Measurements from ENCODE around the gene PDK2.
"Not testable (repeated sequence)": the region's sequence is repeated elsewhere in the genome, so short reads cannot be mapped to it uniquely, and the experiment has no call there.

Gene PDK2

GRCh38 chr17:50058296-50058953 lies 36.7 kb upstream of the PDK2 start:
- DNase-seq (ENCODE audit: low spot score): no peak

GRCh38 chr17:50059256-50059655 lies 35.9 kb upstream of the PDK2 start:
- no peak for DNase-seq (ENCODE audit: low spot score)

DNA sequence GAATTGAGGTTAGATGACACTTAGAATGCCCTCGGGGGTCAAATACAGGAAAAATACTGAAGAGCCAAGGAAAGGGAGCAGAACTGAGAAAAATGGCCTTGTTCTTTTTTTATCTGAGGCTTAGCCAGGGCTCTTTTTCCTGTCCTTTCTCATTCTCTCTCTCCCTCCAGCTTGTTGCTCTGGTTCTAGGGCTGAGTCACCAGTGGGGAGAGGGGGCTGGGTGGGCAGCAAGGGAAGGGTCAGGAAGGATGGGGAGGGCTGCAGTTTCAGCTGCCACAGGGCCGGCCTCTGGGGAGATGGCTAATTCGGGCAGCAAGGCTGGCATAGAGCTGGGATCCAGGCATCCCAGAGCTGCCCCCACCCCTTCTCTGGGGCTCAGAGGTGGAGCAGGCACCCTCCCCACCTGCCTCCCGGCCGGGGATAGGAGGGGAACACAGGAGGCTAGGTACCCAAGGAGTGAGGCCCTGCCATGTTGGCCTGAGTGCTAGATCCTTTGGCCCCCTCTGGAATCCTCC lies 35.3 kb upstream of the PDK2 start:
- DNase-seq (ENCODE audit: low spot score): no peak

DNA sequence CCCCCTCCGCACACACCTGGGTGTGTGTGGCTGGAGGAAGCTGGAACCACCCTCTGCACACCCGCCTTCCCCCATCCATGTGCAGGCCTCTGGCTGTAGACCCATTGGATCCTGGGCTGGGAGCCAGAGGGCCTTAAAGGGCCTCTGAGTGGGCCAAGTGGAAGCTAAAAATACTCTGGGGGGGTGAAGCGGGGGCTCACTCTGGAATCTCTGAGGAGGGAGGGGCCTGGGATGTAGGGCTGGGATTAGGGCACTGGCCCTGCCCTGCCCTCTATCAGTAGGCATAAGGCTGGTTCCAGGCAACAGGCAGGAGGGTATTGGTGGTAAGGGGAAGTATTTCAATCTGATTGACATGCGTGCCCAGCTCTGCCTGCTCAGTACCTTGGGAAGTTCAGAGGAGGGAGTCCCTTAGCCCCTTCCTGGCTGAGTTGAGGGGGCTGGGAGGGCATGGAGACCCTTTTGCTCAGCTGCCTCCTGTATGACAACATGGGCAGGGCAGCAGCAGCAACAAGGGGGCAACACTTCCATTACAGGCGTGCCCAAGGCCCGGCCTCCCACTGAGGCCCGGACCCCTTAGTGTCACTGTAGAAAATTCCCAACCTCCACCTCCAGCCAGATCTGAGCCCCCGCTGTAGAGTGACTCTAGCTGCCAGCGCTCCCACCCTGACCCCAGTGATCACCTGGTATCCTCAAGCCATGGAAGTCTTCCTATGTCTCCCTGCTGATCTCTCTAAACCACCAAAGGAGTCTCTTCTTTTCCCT lies 34.0 kb upstream of the PDK2 start:
- no peak for DNase-seq (ENCODE audit: low spot score)

DNA sequence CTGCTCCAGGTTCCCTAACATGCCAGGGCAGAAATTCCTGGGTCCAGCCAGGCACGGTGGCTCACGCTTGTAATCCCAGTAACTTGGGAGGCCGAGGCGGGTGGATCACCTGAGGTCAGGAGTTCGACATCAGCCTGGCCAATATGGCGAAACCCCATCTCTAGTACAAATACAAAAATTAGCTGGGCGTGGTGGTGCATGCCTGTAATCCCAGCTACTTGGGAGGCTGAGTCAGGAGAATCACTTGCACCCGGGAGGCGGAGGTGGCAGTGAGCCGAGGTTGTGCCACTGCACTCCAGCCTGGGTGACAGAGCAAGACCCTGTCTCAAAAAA lies 33.5 kb upstream of the PDK2 start:
- DNase-seq (ENCODE audit: low spot score): not testable (repeated sequence)

DNA sequence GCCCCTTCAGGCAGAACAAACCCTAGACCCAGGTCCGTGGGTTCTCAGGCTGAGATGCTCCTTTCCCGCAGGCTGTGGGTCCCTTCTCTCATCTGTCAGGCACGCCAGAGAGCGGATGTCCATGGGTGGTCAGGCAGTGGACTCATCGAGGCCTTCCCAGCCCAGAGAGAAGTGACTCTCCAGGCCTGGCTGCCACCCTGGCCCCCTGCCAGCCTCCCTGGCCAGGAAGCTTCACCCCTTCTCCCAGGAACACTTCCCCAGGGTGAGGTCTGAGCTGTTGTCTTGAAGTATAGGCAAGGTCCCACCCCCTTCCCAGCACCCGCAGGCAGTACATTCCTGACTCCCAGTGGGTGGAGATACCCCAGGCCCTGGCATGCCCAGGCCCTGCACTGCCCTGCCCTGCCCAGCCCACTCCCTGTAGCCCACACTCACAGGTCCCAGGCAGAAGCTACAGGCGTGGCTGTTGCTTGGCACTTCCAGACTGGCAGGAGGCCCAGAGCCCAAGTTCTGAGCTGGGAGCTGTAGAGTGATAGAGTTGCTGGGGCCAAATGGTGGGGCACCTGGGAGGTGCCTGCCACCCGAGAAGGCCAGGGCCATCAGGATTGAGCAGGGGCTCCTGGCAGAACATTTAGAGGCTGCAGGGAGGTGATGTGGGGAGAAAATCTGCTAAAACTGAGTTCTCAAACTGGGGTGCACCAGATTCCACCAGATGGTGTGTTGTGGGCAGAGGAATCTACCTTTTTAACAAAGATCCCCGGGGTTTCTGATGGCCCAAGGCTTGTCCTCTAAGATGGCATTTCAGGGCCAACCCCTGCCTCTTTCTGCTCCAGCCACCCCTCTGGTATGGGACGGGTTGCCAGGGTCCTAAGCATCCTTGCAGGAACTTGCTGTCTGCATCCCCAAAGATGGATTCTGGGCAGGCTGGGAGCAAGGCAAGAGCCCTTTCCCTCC lies 32.6 kb upstream of the PDK2 start:
- no peak for DNase-seq (ENCODE audit: low spot score)

DNA sequence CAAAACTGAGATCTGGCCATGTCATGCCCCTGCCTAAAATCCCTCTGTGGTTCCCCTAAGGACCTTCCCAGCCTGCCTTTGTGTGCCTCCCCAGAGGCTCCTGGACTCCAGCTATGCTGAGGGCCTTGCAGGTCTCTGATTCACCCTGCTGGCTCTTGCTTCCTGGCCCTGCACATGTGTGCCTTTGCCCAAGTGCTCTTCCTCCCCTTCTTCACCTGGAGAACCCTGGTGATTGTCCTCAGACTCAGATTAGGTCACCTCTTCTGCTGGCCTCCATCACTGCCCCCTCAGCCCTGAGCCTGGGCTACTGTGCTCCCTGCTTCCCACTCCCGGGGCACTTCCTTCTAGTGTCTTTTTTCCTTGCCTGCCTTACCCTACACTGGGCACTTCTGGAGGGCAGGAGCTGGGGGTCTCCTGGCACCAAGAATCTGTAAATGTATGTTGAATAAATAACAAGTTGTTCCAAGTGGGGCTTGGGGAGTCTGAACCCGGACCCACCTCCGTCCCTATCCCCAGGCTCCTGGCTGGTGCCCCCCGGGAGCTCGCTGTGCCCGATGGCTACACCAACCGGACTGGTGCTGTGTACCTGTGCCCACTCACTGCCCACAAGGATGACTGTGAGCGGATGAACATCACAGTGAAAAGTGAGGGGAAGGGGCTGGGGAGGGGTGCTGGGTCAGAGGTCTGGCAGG lies 31.4 kb upstream of the PDK2 start:
- DNase-seq (ENCODE audit: low spot score): no peak

DNA sequence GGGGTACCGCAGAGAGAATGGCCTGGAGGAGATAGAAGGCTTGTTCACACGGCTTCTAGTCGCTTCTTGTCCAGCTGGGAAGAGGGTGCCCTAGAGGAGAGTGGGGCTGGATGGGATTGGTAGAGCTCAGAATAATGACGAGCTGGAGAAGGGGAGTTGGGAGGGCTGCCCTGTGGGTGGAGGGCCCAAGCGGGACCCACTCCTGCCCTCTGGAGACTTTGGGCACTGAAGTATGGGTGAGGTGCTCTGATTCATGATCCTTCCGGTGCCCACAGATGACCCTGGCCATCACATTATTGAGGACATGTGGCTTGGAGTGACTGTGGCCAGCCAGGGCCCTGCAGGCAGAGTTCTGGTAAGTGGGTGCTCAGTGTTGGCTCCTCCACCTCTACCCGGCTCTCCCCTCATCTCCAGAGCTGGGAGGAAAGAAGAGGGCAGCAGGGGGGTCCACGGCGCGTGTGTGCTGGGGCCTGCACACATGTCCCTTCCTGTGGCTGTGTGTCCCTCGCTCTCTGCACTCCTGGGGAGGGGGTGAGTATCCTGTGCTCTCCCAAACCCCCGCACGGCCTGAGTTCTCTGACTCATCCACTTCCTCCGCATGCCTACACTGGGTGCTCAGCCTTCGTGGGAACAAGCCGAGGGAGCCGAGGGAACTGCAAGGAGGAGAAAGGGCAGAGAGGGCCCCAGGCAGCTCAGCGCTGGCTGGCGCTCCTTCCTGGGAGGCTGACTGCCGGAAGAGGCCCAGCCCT lies 30.7 kb upstream of the PDK2 start:
- DNase-seq (ENCODE audit: low spot score): no peak

DNA sequence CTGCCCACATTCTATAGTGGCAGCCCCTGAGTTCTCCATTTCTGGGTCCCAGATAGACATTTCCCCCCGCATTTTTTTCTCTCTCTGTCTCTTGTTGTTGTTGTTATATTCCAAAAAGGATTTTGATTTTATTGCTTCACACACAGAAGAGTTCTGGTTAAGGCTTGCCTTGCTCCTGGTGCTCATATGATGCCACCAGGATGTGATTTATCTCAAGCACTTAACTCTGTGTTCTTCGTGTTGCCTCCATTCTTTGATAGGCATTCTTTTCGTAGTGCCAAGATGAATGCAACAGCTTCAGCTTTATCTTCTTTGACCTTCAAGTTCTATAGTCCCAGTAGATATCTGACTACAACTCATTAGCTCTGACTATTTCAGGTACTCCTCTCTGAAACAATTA lies 30.1 kb upstream of the PDK2 start:
- DNase-seq (ENCODE audit: low spot score): no peak

- DNase-seq (ENCODE audit: low spot score): no peak
These were observed 28.2 kb upstream of the PDK2 start for GRCh38 chr17:50066995-50067394.

DNA sequence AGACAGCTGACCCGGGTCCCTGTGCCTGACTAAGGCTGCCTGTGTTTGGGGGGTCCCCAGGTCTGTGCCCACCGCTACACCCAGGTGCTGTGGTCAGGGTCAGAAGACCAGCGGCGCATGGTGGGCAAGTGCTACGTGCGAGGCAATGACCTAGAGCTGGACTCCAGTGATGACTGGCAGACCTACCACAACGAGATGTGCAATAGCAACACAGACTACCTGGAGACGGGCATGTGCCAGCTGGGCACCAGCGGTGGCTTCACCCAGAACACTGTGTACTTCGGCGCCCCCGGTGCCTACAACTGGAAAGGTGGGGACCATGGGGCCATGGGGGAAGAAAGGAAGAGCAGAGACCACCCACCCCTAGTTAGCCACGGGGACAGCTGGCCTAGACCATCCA lies 27.2 kb upstream of the PDK2 start:
- DNase-seq (ENCODE audit: low spot score): no peak

DNA sequence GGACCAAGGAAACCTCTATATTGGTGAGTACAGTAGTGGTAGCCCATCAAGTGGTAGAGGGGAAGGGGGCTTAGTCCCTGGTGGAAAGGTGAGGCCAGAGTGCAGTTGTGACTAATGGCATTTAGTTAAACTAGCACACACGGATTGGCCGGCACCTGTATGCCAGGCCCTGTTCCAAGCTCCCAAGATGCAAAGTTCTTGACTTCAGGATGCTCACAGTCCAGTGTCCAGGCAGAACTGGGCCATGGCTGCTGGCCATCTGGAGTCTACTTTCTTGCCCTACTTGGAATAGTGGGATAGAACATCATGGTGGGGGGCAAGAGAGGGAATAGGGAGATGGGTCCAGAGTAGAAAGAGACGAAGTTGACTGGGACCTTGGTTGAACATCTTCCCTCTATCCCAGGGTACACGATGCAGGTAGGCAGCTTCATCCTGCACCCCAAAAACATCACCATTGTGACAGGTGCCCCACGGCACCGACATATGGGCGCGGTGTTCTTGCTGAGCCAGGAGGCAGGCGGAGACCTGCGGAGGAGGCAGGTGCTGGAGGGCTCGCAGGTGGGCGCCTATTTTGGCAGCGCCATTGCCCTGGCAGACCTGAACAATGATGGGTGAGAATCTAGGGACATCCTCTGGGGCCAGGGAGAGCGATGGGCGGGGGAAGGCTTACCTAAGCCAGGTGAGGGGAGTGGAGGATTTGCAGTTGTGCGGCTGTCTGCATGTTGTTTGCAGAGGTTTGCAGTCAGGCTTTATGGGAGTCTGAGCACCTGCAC lies 24.1 kb upstream of the PDK2 start:
- DNase-seq (ENCODE audit: low spot score): no peak

DNA sequence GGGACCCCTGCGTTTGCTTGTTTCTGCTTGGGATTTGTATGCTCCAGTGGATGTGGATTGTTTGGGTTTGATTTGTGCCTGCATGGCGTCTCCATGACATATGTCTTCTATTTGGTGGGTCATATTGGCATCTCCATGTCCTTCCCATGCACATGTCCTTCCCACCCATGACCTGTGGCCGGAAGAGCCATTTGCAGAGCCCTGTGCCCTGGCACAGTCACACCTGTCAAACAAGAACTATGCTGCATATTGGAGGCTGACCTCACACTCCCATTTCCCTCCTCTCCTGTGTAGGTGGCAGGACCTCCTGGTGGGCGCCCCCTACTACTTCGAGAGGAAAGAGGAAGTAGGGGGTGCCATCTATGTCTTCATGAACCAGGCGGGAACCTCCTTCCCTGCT lies 23.5 kb upstream of the PDK2 start:
- DNase-seq (ENCODE audit: low spot score): no peak

DNA sequence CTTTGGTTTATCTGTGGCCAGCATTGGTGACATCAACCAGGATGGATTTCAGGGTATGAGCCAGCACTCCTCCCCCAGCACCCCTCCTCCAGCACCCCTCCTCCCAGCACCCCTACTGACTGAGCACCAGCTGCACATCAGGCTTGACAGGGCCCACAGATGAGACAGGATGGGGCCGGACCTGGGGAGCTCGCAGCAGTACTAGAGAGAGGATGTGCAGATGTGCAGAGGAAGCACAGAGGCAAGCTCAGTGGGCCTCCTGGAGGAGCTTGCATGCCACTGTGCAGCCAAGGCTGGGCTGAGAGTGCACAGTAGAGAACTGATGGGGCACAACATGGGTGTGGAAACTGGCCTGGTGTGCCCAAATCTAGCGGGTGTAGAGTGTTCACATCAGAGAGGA lies 23.0 kb upstream of the PDK2 start:
- DNase-seq (ENCODE audit: low spot score): no peak

GRCh38 chr17:50072925-50073324 lies 22.2 kb upstream of the PDK2 start:
- no peak for DNase-seq (ENCODE audit: low spot score)

DNA sequence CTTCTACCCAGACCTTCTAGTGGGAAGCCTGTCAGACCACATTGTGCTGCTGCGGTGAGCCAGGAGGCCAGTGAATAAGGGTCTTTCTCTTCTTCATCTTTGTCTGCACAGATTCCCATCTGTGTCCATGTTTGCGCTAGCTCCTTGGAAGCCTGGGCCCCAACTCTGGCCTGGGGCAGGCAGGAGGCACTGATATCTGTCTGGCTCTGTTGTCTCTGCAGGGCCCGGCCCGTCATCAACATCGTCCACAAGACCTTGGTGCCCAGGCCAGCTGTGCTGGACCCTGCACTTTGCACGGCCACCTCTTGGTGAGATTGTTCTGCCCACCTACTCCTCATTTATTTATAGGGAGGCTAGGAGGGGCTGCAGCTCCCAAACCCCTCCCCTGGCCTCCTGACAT lies 20.9 kb upstream of the PDK2 start:
- no peak for DNase-seq (ENCODE audit: low spot score)

DNA sequence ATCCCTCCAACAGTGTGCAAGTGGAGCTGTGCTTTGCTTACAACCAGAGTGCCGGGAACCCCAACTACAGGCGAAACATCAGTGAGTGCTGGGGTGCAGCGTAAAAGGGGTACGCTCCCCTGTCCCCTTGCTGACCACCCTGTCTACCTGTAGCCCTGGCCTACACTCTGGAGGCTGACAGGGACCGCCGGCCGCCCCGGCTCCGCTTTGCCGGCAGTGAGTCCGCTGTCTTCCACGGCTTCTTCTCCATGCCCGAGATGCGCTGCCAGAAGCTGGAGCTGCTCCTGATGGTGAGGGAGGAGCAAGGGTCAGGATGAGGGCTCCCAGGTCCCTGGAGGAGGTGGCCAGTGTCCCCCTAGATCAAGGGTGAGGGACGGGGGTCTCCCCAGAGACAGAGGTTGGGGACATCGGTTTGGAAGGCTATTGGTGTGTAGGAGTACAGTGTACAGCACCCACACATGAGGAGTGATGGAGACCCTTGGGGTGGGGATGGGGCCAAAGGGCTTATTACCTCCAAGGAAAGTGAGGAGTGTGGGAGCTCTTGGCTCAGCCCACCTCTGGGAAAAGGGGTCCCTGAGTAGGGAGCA lies 19.6 kb upstream of the PDK2 start:
- no peak for DNase-seq (ENCODE audit: low spot score)

DNA sequence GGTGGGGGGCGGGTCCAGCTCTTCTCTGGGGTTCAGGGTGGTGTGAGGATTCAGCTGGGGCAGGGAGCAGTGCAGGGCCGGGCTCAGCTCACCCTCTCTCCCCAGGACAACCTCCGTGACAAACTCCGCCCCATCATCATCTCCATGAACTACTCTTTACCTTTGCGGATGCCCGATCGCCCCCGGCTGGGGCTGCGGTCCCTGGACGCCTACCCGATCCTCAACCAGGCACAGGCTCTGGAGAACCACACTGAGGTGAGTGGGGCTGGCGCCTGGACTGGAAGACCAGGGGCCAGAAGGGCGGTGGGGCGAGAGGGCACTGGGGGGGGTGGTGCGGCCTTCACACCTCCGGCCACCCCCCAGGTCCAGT lies 18.9 kb upstream of the PDK2 start:
- DNase-seq (ENCODE audit: low spot score): no peak

DNA sequence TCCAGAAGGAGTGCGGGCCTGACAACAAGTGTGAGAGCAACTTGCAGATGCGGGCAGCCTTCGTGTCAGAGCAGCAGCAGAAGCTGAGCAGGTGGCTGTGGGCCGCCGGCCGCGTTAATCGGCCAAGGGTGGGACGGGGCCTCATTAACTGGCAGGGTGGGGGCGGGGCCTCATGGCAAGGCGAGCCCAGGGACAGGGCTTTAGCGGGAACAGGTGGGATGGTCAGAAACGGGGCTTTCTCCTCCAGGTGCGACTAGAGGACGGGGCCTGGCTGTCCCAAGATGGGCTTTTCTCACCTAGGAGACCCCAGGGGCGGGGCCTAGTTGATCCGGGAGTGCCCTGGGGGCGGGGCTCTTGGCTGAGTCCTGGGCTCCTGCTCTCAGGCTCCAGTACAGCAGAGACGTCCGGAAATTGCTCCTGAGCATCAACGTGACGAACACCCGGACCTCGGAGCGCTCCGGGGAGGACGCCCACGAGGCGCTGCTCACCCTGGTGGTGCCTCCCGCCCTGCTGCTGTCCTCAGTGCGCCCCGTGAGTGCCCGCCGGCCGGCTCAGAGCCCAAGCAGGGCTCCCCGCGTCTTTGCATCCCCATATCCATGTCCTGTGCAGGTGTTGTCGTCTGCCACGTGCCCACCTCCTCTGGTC lies 18.4 kb upstream of the PDK2 start:
- no peak for DNase-seq (ENCODE audit: low spot score)

DNA sequence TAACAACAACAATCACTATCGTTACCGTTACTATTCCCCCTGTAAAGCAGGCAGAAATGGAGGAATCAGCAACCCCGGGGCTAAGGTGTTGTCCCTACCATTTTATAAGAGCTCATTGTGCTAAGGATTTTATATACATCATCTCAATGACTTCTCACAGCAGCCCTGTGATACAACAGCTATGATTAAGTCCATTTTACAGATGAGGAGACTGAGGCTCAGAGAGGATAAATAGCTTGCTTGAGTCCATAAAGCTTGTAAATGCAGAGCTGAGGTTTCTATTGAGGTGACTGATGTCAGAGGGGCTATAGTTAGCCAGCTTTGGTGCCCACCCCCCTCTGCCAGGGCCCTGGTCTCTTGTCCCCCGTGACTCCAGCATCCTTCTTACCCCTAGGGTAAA lies 16.7 kb upstream of the PDK2 start:
- DNase-seq (ENCODE audit: low spot score): no peak

Data from germinal center (tissue), 1 donor.